Stomach (tissue), 4 donors: Measurements from ENCODE around the gene RBM3.

Experiments used
- CTCF ChIP-seq, 7 experiments: fragments of 450-650 bp in 4 of 7; fragments of 200-600 bp in 3 of 7; sonication (generic) in 3 of 7; IDR thresholded peaks; one replicate each; pipeline ENCODE4 v1.5.1; 2016 to 2019; ENCODE audit warnings: antibody characterized with exemption in 7 of 7, control low read depth in 2 of 7, mild to moderate bottlenecking in 1 of 7
- POLR2A ChIP-seq, 4 donors: fragments of 450-650 bp; IDR thresholded peaks; one replicate each; pipeline ENCODE4 v1.6.1; 2016; ENCODE audit warnings: antibody characterized with exemption in 4 of 4, control low read depth in 2 of 4, mild to moderate bottlenecking in 1 of 4, moderate library complexity in 1 of 4

- no peak for TF ChIP-seq CTCF (IDR thresholded peaks at IDR 0.05)
- TF ChIP-seq POLR2A (IDR thresholded peaks at IDR 0.05): no peak
Observed at GRCh38 chrX:48589482-48590162, 15.3 kb downstream of the RBM3 start.
